SU-DHL-6 (cell line): ENCODE results near the gene EPHA3.

ENCODE experiments used
- H2AFZ ChIP-seq: fragments of 200-600 bp; sonication (generic); 2 replicates; pipeline ENCODE4 v1.6.1; 2014; ENCODE audit warnings: low read depth, mild to moderate bottlenecking, moderate library complexity, mixed read lengths, antibody characterized with exemption, low read length; ENCODE audit not compliant: severe bottlenecking
- H3F3A ChIP-seq: fragments of 200-600 bp; shearing (Covaris generic); 2 replicates; pipeline ENCODE4 v1.6.0; 2016; ENCODE audit warnings: antibody characterized with exemption, mild to moderate bottlenecking; ENCODE audit not compliant: insufficient read depth
- H3K27ac ChIP-seq: fragments of 200-600 bp; sonication (generic); 2 replicates; pipeline ENCODE4 v1.5.1; 2016; ENCODE audit warnings: low read depth, mild to moderate bottlenecking, low read length, moderate library complexity, mixed read lengths
- H3K27me3 ChIP-seq: fragments of 200-600 bp; sonication (generic), shearing (Covaris generic); 2 replicates; pipeline ENCODE4 v1.6.0; 2014; ENCODE audit warnings: mild to moderate bottlenecking, low read length
- H3K36me3 ChIP-seq: fragments of 200-600 bp; sonication (generic); 2 replicates; pipeline ENCODE4 v1.6.1; 2014; ENCODE audit warnings: mild to moderate bottlenecking, low read length, mixed read lengths
- H3K4me2 ChIP-seq: fragments of 300-600, 200-600 bp; shearing (Covaris generic), sonication (generic); 2 replicates; pipeline ENCODE4 v1.6.0; 2014; ENCODE audit warnings: low read length, low read depth, mild to moderate bottlenecking; ENCODE audit not compliant: poor library complexity, severe bottlenecking
- H3K4me3 ChIP-seq: fragments of 200-600 bp; sonication (generic); 2 replicates; pipeline ENCODE4 v1.5.1; 2014; ENCODE audit warnings: antibody characterized with exemption, low read length, mild to moderate bottlenecking, mixed read lengths; ENCODE audit not compliant: insufficient read depth, poor library complexity, severe bottlenecking
- H3K79me2 ChIP-seq: fragments of 200-600 bp; sonication (generic); 2 replicates; pipeline ENCODE4 v1.6.1; 2014; ENCODE audit warnings: mild to moderate bottlenecking, low read length, moderate library complexity; ENCODE audit not compliant: insufficient read depth
- H3K9ac ChIP-seq: fragments of 200-600 bp; sonication (generic); 2 replicates; pipeline ENCODE4 v1.7.0; 2014; ENCODE audit warnings: mild to moderate bottlenecking, low read length
- H3K9me2 ChIP-seq: fragments of 200-600 bp; sonication (generic); replicated peaks from 2 replicates; pipeline ENCODE4 v1.6.1; 2014; ENCODE audit warnings: low read length; ENCODE audit not compliant: insufficient read depth
- H3K9me3 ChIP-seq: fragments of 200-600 bp; sonication (generic); 2 replicates; pipeline ENCODE4 v1.6.1; 2014; ENCODE audit warnings: low read length, mixed read lengths; ENCODE audit not compliant: insufficient read depth
- H4K20me1 ChIP-seq: fragments of 200-600 bp; sonication (generic); 2 replicates; pipeline ENCODE4 v1.6.1; 2014; ENCODE audit warnings: low read depth, mild to moderate bottlenecking, antibody characterized with exemption, low read length, moderate library complexity, mixed read lengths
- CTCF ChIP-seq: fragments of 200-600 bp; sonication (generic); IDR thresholded peaks from one replicate; pipeline ENCODE4 v1.5.1; 2017; ENCODE audit warnings: antibody characterized with exemption, mild to moderate bottlenecking, low read length, moderate library complexity; ENCODE audit not compliant: insufficient read depth, poor library complexity, severe bottlenecking
- EZH2phosphoT487 ChIP-seq: fragments of 200-600 bp; sonication (generic), shearing (Covaris generic); conservative IDR thresholded peaks from 2 replicates; pipeline ENCODE4 v1.6.1; 2018; ENCODE audit warnings: mild to moderate bottlenecking, antibody characterized with exemption, low read length, moderate library complexity, mixed read lengths

EPHA3 gene

GRCh38 chr3:89449086-89449485 is 341.7 kb downstream of the EPHA3 start:
- no peaks in the 10 kb centered on the region for H4K20me1 ChIP-seq
- H2AFZ ChIP-seq: no peak overlapping the region
- H3K9me3 ChIP-seq: no peaks in the 10 kb centered on the region
- H3F3A ChIP-seq: no peaks in the 10 kb centered on the region
- H3K4me2 ChIP-seq: no peak overlapping the region
- H3K9ac ChIP-seq: no peak overlapping the region
- H3K27me3 ChIP-seq: no peaks in the 10 kb centered on the region
- no peak for TF ChIP-seq CTCF
- TF ChIP-seq EZH2phosphoT487: no peak
- no peak overlapping the region for H3K4me3 ChIP-seq
- no peak overlapping the region for H3K27ac ChIP-seq
- H3K79me2 ChIP-seq: no peaks in the 10 kb centered on the region
- no peaks in the 10 kb centered on the region for H3K9me2 ChIP-seq
- H3K36me3 ChIP-seq: no peaks in the 10 kb centered on the region

DNA sequence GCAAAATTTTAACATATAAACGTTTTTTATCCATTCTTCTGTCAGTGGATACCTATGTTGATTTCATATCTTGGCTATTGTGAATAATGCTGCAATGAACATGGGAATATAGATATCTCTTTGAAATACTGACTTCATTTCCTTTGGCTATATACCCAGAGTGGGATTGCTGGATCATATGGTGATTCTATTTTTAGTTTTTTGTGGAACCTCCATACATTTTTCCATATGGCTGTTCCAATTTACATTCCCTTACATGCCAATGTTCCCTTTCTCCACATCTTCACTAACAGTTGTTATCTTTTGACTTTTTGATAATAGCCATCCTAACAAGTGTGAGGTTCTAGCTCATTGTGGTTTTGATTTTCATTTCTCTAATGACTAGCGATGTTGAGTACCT is 344.6 kb downstream of the EPHA3 start:
- Histone ChIP-seq H3K27ac (no peak overlapping the region), H3K9me2 (no peaks in the 10 kb centered on the region), H2AFZ (no peak overlapping the region), H3K9me3 (no peaks in the 10 kb centered on the region), H3K36me3 (no peaks in the 10 kb centered on the region), H3F3A (no peaks in the 10 kb centered on the region), H4K20me1 (no peaks in the 10 kb centered on the region), H3K27me3 (no peaks in the 10 kb centered on the region), H3K9ac (no peak overlapping the region), H3K79me2 (no peaks in the 10 kb centered on the region), H3K4me2 (no peak overlapping the region), H3K4me3 (no peak overlapping the region)
- TF ChIP-seq CTCF: no peak
- TF ChIP-seq EZH2phosphoT487: no peak

DNA sequence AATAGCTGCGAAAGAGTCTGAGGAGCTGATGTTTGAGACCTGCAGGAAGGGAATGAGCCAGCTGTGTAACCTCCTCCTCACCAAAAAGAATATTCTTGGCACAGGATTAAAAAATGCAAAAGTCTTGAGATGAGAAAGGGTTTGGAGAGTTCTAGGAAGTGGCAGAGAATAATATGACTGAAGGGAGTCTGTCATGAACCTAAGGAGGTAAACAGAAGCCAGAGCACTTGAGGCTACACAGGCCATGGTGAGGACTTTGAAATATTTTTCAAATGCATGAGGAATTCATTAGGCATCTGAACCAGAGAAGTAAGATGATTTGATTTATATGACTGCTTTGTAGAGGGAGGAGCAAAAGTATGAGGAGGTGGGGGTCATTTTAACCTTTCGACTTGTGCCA is 347.8 kb downstream of the EPHA3 start:
- Histone ChIP-seq H3K4me2 (no peak overlapping the region), H3K27me3 (no peaks in the 10 kb centered on the region), H3F3A (no peaks in the 10 kb centered on the region), H3K27ac (no peak overlapping the region), H3K36me3 (no peaks in the 10 kb centered on the region), H2AFZ (no peak overlapping the region), H3K79me2 (no peaks in the 10 kb centered on the region), H4K20me1 (no peaks in the 10 kb centered on the region), H3K9me2 (no peaks in the 10 kb centered on the region), H3K9ac (no peak overlapping the region), H3K4me3 (no peak overlapping the region), H3K9me3 (no peaks in the 10 kb centered on the region)
- TF ChIP-seq EZH2phosphoT487: no peak
- TF ChIP-seq CTCF: no peak
